Renal cortex interstitium (tissue), 11 donors: ENCODE data around the gene USF2. TPM values are rescaled to one million over a fixed set of nuclear protein-coding genes. Genes with fewer than 3 reads are reported as not detected.
"Not testable (repeated sequence)": the region's sequence is repeated elsewhere in the genome, so short reads cannot be mapped to it uniquely, and the experiment has no call there.

Experiments used
- DNase-seq, 11 donors: peaks; one replicate each; pipeline ENCODE4 v3.0.0-alpha.2; 2013; ENCODE audit warnings: low read depth in 9 of 11, low spot score in 4 of 11; ENCODE audit errors: extremely low read depth in 1 of 11
- polyA plus RNA-seq, 3 donors: library from polyadenylated mRNA; unstranded; fragments of 120-200 nt; gene quantifications; one replicate each; pipeline ENCODE4 v1.2.1, GENCODE V29; 2013; ENCODE audit not compliant: insufficient read length in 3 of 3

The USF2 gene
- polyA plus RNA-seq, 3 donors: 158 to 185 (median 181) TPM

GRCh38 chr19:35228177-35228930 lies 40.4 kb upstream of the USF2 start, which contains the start of gene FAM187B:
FAM187B (minus strand) TSS chr19:35228739; CDS start chr19:35228680, 59 bp downstream.
- no peak for DNase-seq

GRCh38 chr19:35229601-35230000 lies 39.2 kb upstream of the USF2 start:
- DNase-seq: no peak

- no peak for DNase-seq
Measured at GRCh38 chr19:35231956-35232645, 36.7 kb upstream of the USF2 start.

DNA sequence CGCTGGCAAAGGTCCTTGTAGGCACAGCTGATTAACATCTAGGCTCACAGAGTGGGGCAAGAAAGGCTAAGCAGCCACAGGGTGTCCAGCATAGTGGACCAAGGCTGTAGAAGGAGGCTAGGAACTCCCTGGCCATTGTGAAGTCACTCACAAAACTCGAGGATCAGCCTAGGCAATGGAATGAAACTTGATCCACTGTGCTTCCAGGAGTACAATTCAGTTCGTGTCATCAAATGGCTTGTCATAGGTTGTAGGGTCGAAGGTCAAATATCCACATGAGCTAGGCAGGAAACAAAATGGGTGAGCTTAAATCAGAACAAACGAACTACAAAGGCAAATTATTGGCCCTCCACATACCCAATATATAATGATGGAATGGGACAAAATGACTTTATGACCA lies 35.9 kb upstream of the USF2 start:
- no peak for DNase-seq

DNA sequence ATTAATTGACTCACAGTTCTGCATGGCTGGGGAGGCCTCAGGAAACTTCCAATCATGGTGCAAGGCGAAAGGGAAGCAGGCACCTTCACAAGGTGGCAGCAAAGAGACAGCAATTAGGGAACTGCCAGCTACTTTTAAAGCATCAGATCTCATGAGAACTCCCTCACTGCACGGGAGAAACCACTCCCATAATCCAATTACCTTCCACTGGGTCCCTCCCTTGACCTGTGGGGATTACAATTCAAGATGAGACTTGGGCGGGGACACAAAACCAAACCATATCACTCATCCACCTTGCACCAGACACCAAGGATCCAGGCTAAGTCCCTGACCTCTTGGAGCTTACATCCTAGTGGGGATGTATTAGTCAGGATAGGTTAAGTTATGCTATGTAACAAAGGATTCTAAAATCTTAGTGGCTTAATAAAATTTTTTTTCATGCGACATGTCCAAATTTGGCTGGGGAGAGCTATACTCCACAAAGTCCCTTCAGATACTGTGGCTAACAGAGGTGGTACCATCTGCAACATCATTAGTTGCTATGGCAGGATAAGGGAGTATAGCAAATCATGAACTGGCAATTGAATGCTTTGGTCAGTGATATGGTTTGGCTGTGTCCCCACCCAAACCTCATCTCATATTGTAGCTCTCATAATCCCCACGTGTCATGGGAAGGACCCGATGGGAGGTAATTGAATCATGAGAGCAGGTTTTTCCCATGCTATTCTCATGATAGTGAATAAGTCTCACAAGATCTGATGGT lies 31.9 kb upstream of the USF2 start:
- no peak for DNase-seq

GRCh38 chr19:35239597-35239996 lies 29.2 kb upstream of the USF2 start:
- not testable (repeated sequence) for DNase-seq

DNA sequence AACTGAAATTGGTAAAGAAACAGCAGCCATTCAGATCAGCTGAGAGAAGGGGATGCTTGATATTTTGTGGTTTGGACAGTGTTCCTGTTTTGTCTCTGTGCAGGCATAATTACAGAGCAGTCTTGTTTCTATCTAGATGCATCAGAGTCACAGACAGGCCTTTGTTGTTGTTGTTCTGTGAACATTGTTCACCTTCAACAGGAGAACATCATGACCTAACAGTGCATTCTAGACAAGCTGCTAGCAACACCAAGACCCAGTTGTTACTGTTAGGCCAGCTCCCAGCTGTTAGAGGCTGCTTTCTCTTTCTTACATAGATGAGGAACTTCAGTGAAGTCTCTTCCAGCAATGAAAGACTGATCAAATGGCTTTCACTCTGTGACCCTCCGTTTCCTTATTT lies 28.4 kb upstream of the USF2 start:
- DNase-seq: no peak

GRCh38 chr19:35241417-35241816 lies 27.3 kb upstream of the USF2 start:
- no peak for DNase-seq

- DNase-seq: no peak
Measured at GRCh38 chr19:35246466-35247092, 22.2 kb upstream of the USF2 start.

GRCh38 chr19:35247526-35248309 lies 21.0 kb upstream of the USF2 start:
- peak; percentile 75 to 93 (median 81) for DNase-seq

GRCh38 chr19:35248310-35249145 lies 20.2 kb upstream of the USF2 start, which contains the start of gene LSR:
LSR (plus strand) TSS chr19:35249002; CDS start chr19:35249023, 21 bp downstream.
- DNase-seq: peak; percentile 67 to 90 (median 80)

GRCh38 chr19:35249146-35249847 lies 19.5 kb upstream of the USF2 start:
- no peak for DNase-seq

GRCh38 chr19:35249848-35250711 lies 18.7 kb upstream of the USF2 start:
- DNase-seq: no peak

GRCh38 chr19:35251456-35251855 lies 17.3 kb upstream of the USF2 start:
- no peak for DNase-seq

- DNase-seq: no peak
Measured at GRCh38 chr19:35253316-35254286, 15.2 kb upstream of the USF2 start.
